ENCODE data around the gene SLC5A7.

DNA sequence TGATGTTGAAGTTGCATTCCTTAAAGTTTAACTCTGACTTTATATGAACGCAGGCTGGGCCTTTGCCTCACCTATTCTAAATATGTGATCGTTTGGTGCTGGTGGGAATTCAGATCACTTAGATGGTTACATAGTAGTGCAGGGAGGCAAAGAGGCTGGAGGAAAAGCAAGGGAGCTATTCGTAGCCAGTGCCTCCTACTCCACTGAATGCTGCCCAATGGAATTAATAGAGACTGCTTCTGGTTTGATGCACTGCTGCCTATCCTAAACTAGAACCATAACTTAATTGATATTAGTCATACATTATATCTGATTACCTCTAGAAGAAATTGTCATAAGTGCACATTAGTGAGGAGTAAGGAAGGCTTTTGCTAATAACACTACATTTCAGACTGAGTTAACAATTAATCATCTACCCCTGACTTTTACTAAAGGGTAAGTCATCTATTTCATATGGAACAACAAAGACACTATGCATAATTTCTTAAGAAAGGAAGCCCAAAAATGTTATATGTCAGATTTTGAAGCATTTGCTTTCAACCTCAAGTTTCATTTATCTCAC, 72.3 kb downstream of the SLC5A7 start:
- TF ChIP-seq CTCF (IDR thresholded peaks at IDR 0.05) = no peak
- TF ChIP-seq, protein P1, sequence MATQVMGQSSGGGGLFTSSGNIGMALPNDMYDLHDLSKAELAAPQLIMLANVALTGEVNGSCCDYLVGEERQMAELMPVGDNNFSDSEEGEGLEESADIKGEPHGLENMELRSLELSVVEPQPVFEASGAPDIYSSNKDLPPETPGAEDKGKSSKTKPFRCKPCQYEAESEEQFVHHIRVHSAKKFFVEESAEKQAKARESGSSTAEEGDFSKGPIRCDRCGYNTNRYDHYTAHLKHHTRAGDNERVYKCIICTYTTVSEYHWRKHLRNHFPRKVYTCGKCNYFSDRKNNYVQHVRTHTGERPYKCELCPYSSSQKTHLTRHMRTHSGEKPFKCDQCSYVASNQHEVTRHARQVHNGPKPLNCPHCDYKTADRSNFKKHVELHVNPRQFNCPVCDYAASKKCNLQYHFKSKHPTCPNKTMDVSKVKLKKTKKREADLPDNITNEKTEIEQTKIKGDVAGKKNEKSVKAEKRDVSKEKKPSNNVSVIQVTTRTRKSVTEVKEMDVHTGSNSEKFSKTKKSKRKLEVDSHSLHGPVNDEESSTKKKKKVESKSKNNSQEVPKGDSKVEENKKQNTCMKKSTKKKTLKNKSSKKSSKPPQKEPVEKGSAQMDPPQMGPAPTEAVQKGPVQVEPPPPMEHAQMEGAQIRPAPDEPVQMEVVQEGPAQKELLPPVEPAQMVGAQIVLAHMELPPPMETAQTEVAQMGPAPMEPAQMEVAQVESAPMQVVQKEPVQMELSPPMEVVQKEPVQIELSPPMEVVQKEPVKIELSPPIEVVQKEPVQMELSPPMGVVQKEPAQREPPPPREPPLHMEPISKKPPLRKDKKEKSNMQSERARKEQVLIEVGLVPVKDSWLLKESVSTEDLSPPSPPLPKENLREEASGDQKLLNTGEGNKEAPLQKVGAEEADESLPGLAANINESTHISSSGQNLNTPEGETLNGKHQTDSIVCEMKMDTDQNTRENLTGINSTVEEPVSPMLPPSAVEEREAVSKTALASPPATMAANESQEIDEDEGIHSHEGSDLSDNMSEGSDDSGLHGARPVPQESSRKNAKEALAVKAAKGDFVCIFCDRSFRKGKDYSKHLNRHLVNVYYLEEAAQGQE (IDR thresholded peaks at IDR 0.05; ENCODE audit: insufficient read depth in 1 of 2, low read depth in 2 of 2, low read length in 1 of 2) = no peak
